OCI-LY7 (cell line): Measurements from ENCODE around the gene PDK1. TPM values are rescaled to one million over a fixed set of nuclear protein-coding genes. Genes with fewer than 3 reads are reported as not detected.

Experiments
- BruUV-seq: library from RNA; stranded (reverse); fragments of 400-500 nt; replicated peaks from 2 replicates; lab custom pipeline; 2021; lab: Mats Ljungman, UMichigan
- CTCF ChIA-PET: fragments of 300-600 bp; sonication (Branson Sonifier 250); formaldehyde crosslinking; loops from one replicate; lab custom pipeline; 2022; ENCODE audit warnings: antibody characterized with exemption; ENCODE audit not compliant: unreplicated experiment; lab: Charles Lee
- POLR2A ChIA-PET: fragments of 300-600 bp; sonication (Branson Sonifier 250); formaldehyde crosslinking; loops from one replicate; lab custom pipeline; 2022; ENCODE audit warnings: antibody characterized with exemption; lab: Charles Lee
- DNase-seq: peaks from one replicate; pipeline ENCODE4 v3.0.0-alpha.2; 2015; ENCODE audit warnings: low spot score
- H2AFZ ChIP-seq: fragments of 200-600 bp; sonication (generic), shearing (Covaris generic); 2 replicates; pipeline ENCODE4 v1.6.1; 2014; ENCODE audit warnings: mild to moderate bottlenecking, antibody characterized with exemption, low read length, moderate library complexity
- H3K27ac ChIP-seq: fragments of 200-600 bp; sonication (generic); 2 replicates; pipeline ENCODE4 v1.5.1; 2014; ENCODE audit warnings: mixed run types, low read depth, mild to moderate bottlenecking, moderate library complexity, low read length, inconsistent platforms; ENCODE audit not compliant: poor library complexity, severe bottlenecking
- H3K36me3 ChIP-seq: fragments of 200-600 bp; sonication (generic); 2 replicates; pipeline ENCODE4 v1.6.1; 2014; ENCODE audit warnings: mild to moderate bottlenecking, antibody characterized with exemption, low read length, moderate library complexity, mixed read lengths; ENCODE audit not compliant: insufficient read depth
- H3K4me1 ChIP-seq: fragments of 200-600 bp; sonication (generic); 2 replicates; pipeline ENCODE4 v1.5.1; 2014; ENCODE audit warnings: mild to moderate bottlenecking, low read length; ENCODE audit not compliant: insufficient read depth, poor library complexity, severe bottlenecking
- H3K4me2 ChIP-seq: fragments of 200-600 bp; sonication (generic); 2 replicates; pipeline ENCODE4 v1.6.1; 2014; ENCODE audit warnings: mild to moderate bottlenecking, low read length
- H3K4me3 ChIP-seq: fragments of 200-600 bp; sonication (generic); 2 replicates; pipeline ENCODE4 v1.5.1; 2014; ENCODE audit warnings: mild to moderate bottlenecking, low read depth, low read length; ENCODE audit not compliant: poor library complexity, severe bottlenecking
- H3K79me2 ChIP-seq: fragments of 200-600 bp; sonication (generic); 2 replicates; pipeline ENCODE4 v1.6.1; 2016; ENCODE audit warnings: low read depth, mild to moderate bottlenecking, low read length, moderate library complexity, mixed read lengths; ENCODE audit not compliant: insufficient read depth
- H3K9me2 ChIP-seq: fragments of 200-600 bp; sonication (generic); 2 replicates; pipeline ENCODE4 v1.6.1; 2016; ENCODE audit warnings: mild to moderate bottlenecking, low read length, mixed read lengths; ENCODE audit not compliant: insufficient read depth
- H3K9me3 ChIP-seq: fragments of 200-600 bp; sonication (generic); 2 replicates; pipeline ENCODE4 v1.6.1; 2014; ENCODE audit warnings: mild to moderate bottlenecking, mixed run types, low read length, mixed read lengths
- H4K20me1 ChIP-seq: fragments of 200-600 bp; sonication (generic); 2 replicates; pipeline ENCODE4 v1.6.1; 2014; ENCODE audit warnings: mild to moderate bottlenecking, antibody characterized with exemption, low read length, moderate library complexity, mixed read lengths; ENCODE audit not compliant: insufficient read depth
- EZH2phosphoT487 ChIP-seq: fragments of 200-600 bp; sonication (generic); IDR thresholded peaks from 2 replicates; pipeline ENCODE4 v1.6.1; 2018; ENCODE audit warnings: low read depth, borderline replicate concordance, mild to moderate bottlenecking, mixed run types, antibody characterized with exemption, low read length, moderate library complexity, mixed read lengths
- intact Hi-C: fragments of 100-400 bp; cut with micrococcal nuclease; formaldehyde crosslinking; loops from one replicate; pipeline ENCODE4 v1.10.0; 2022; ENCODE audit not compliant: unreplicated experiment
- total RNA-seq, 2 experiments: library from RNA; depleted of rRNA in 1 of 2; stranded (reverse); fragments of >200 nt in 1 of 2; shearing (Covaris generic) in 1 of 2; gene quantifications; 2 replicates each; pipeline ENCODE4 v1.2.3, GENCODE V29; 2014 to 2022
- TF ChIP-seq, protein P1 (sequence below): fragments of 200-600 bp; sonication (generic); conservative IDR thresholded peaks from 2 replicates; pipeline ENCODE4 v1.5.1; 2014; ENCODE audit warnings: mild to moderate bottlenecking, antibody characterized with exemption, low read length, moderate library complexity, mixed read lengths

PDK1 gene
- total RNA-seq, 2 experiments from 2014 or later = 29.3 to 42.4 TPM

- Histone ChIP-seq H3K4me2 (no peak overlapping the region), H3K36me3 (no peaks in the 10 kb centered on the region; the same call in 1 of the 2 replicates), H2AFZ (no peak overlapping the region), H3K27ac (no peak overlapping the region), H3K9me3 (no peaks in the 10 kb centered on the region), H4K20me1 (no peaks in the 10 kb centered on the region; the same call in 1 of the 2 replicates), H3K79me2 (no peaks in the 10 kb centered on the region), H3K9me2 (no peaks in the 10 kb centered on the region), H3K4me1 (no peaks in the 10 kb centered on the region), H3K4me3 (no peak overlapping the region)
- ChIA-PET CTCF (no interaction called here), POLR2A (no interaction called here)
- BruUV-seq = no TSS peak
- no peak for DNase-seq
- no peak for TF ChIP-seq EZH2phosphoT487
- intact Hi-C loops = no loop called here
Measured at GRCh38 chr2:172617115-172617514, 61.2 kb downstream of the PDK1 start.

- BruUV-seq = no TSS peak
- no peaks in the 10 kb centered on the region for H3K4me1 ChIP-seq
- H4K20me1 ChIP-seq = no peaks in the 10 kb centered on the region
- H3K27ac ChIP-seq = no peak overlapping the region
- no peak overlapping the region for H3K4me3 ChIP-seq
- intact Hi-C loops = no loop called here
- H2AFZ ChIP-seq = no peak overlapping the region
- TF ChIP-seq EZH2phosphoT487 = no peak
- TF ChIP-seq, protein P1, sequence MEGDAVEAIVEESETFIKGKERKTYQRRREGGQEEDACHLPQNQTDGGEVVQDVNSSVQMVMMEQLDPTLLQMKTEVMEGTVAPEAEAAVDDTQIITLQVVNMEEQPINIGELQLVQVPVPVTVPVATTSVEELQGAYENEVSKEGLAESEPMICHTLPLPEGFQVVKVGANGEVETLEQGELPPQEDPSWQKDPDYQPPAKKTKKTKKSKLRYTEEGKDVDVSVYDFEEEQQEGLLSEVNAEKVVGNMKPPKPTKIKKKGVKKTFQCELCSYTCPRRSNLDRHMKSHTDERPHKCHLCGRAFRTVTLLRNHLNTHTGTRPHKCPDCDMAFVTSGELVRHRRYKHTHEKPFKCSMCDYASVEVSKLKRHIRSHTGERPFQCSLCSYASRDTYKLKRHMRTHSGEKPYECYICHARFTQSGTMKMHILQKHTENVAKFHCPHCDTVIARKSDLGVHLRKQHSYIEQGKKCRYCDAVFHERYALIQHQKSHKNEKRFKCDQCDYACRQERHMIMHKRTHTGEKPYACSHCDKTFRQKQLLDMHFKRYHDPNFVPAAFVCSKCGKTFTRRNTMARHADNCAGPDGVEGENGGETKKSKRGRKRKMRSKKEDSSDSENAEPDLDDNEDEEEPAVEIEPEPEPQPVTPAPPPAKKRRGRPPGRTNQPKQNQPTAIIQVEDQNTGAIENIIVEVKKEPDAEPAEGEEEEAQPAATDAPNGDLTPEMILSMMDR = no peak
- H3K79me2 ChIP-seq = no peaks in the 10 kb centered on the region
- CTCF ChIA-PET = no interaction called here
- no peaks in the 10 kb centered on the region for H3K9me3 ChIP-seq
- no peaks in the 10 kb centered on the region for H3K9me2 ChIP-seq
- H3K36me3 ChIP-seq = no peaks in the 10 kb centered on the region
- POLR2A ChIA-PET = interaction anchor here (1.4 kb wide), 1 partner anchor 10 kb away, joined by 4 read pairs; no protein-coding TSS in a partner anchor
- no peak overlapping the region for H3K4me2 ChIP-seq
- DNase-seq = no peak
Measured at GRCh38 chr2:172623249-172623965, 67.5 kb downstream of the PDK1 start.

DNA sequence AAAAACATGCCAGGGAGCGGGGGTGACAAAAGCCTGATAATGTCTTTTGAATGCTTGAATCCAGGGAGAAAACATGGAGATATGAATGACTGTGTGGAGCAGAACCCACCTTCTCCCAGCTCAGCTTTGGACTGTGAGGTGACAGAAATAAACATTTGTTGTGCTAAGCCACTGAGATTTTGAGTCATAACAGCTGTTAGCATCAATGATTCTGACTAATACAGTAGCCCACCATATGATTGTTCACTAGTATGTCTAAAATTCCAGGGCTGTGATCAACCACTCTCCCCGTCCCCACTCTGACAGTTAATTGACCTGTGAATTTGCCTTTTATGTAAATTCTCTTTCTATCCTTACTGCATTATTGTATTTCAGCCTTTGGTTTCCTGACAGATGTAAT lies 69.1 kb downstream of the PDK1 start:
- H3K79me2 ChIP-seq = no peaks in the 10 kb centered on the region
- no peaks in the 10 kb centered on the region for H3K4me1 ChIP-seq
- H3K9me2 ChIP-seq = no peaks in the 10 kb centered on the region
- no peaks in the 10 kb centered on the region for H4K20me1 ChIP-seq
- H2AFZ ChIP-seq = no peak overlapping the region
- no peak overlapping the region for H3K4me2 ChIP-seq
- no peak for TF ChIP-seq EZH2phosphoT487
- TF ChIP-seq, protein P1 = no peak
- no peak overlapping the region for H3K27ac ChIP-seq
- no peak for DNase-seq
- ChIA-PET POLR2A (interaction anchor here (0.7 kb wide), 1 partner anchor 31 kb away, joined by 4 read pairs; no protein-coding TSS in a partner anchor), CTCF (no interaction called here)
- H3K4me3 ChIP-seq = no peak overlapping the region
- H3K36me3 ChIP-seq = no peaks in the 10 kb centered on the region
- intact Hi-C loops = no loop called here
- no peaks in the 10 kb centered on the region for H3K9me3 ChIP-seq
- no TSS peak for BruUV-seq
